GM12891 (cell line): ENCODE measurements around the gene ARMCX1.

ENCODE experiments used
- PAX5 ChIP-seq: IDR thresholded peaks from 2 replicates; pipeline ENCODE4 v1.6.1; 2011; ENCODE audit warnings: low read length, moderate library complexity, mild to moderate bottlenecking; ENCODE audit not compliant: insufficient read depth, severe bottlenecking
- POLR2A ChIP-seq: IDR thresholded peaks from 2 replicates; pipeline ENCODE4 v1.6.1; 2011; ENCODE audit warnings: low read depth, low read length, control low read depth
- POLR2AphosphoS5 ChIP-seq: IDR thresholded peaks from 2 replicates; pipeline ENCODE4 v1.6.1; 2011; ENCODE audit warnings: low read depth, low read length, control low read depth
- POU2F2 ChIP-seq: IDR thresholded peaks from 2 replicates; pipeline ENCODE4 v1.6.1; 2011; ENCODE audit warnings: low read depth, mild to moderate bottlenecking, control low read depth, low read length, moderate library complexity
- TAF1 ChIP-seq: IDR thresholded peaks from 2 replicates; pipeline ENCODE4 v1.6.1; 2011; ENCODE audit warnings: low read depth, low read length, control low read depth

DNA sequence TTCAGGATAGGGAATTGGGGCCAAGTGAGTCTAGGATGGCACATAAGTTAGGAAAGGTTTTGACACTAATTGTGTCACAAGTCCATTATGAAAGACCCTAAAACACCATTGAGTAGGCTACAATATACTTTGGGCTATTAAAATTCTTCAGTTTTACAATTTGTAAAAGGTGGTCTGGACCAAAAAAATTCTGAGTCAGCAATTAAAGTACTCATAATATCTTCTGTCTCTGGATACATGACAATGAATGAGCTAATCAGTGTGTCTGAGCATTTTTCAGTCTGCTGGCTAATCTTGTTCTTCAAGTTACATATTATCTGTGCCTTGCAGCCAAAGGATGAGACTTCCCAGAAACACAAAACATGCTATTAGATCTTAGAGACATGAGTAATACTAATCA is 14.3 kb downstream of the ARMCX1 start:
- TF ChIP-seq POLR2AphosphoS5 (no peak), POLR2A (no peak), TAF1 (no peak), POU2F2 (no peak), PAX5 (no peak)
